GM19397 (cell line): ENCODE data around the gene PCTP.

Source experiments
- ATAC-seq: cut with Tn5 transposase; IDR thresholded peaks from one replicate; pipeline ENCODE4 v1.9.1; 2021; ENCODE audit warnings: mild to moderate bottlenecking, moderate library complexity; ENCODE audit not compliant: unreplicated experiment

The PCTP gene

GRCh38 chr17:55751720-55752250 is 934 bp downstream of the PCTP start:
- ATAC-seq: no peak

DNA sequence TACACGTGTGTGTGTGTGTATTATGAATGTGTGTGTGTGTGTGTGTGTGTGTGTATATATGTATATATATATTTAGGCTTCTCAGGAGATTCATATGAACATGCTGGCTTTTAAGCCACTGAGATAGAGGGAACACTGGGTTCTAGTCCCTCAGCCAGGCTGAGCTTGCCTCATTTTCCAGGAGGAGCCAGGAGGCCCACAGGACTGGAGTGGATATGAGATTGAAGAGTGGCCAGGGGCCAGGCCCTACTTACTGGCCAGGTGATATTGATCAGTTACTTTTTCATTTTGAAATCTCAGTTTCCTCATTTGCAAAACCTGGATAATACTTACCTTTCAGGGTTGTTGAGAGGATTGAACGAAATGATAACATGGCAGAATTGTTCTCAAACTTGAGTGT is 5.8 kb downstream of the PCTP start:
- no peak for ATAC-seq

- no peak for ATAC-seq
Observed at GRCh38 chr17:55757659-55758058, 6.8 kb downstream of the PCTP start.

DNA sequence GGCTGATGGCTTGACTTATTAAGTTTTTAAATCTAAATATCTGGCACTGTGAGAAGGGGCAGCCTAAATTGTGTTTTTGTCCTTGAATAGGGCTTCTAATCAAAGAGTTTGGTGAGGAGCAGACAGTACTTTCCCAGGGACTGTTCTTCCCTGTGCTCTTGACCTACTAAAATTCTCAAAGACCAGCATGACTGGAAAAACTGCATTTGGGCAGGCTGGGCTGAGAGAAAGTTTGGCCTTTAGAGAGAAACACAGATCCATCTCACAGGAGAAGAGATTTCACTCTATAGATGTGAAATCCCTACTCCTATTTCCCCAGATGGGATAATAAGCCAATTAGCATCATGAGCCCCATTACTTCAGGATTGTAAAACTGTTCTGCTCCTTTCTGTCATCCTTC is 7.3 kb downstream of the PCTP start:
- no peak for ATAC-seq

DNA sequence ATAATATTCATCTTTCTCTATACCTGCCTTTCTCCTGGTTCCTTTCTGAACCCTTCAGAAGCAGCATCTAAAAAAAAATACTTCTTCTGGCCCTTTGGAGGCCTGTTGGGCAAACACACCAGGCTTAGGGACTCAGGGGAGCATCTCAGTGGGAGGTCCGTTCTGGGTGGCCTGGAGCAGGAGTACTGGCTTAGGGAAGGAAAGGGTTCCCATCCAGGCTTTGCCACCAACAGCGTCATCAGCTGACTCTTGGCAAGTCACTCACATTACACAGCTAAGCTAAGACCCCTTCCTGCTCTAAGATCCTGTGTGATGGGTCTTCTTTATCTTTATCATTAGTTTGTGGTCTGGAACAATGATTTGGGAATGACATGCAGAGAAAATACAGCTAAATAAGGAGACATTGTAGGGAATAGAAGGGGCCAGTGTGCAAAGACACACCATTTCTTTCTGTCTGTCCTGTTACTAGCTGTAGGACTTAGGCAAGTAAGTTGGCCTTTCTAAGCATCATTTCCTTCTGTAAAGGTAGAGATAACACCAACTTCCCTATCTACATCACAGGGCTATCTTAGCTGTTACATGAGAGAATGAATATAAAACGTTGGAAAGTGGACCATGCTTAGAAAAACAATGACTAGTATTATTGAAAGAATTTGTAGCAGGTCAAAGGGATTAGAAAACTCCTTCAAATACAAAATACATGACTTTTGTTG is 9.9 kb downstream of the PCTP start:
- ATAC-seq: no peak

- ATAC-seq: no peak
Observed at GRCh38 chr17:55762086-55762858, 11.4 kb downstream of the PCTP start.

DNA sequence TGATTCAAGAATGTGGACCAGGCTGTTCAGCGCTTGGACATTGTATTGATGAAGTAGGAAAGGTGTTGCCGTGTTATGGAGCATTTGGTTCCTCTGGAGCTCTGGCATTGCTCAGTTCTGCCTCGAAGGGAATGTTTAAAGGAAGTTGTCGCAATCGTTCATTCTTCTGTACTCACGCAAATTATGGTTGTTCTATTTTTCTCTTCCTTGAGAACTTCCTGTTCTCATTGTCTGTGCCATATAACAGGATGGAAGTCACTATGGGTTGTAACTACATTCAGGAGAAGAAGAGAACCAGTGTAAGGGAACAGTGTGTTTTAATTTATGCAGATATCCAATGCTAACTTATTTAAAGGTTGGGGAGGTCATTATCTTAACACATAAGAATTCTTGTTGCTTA is 13.0 kb downstream of the PCTP start:
- no peak for ATAC-seq

GRCh38 chr17:55764610-55765009 is 13.8 kb downstream of the PCTP start:
- no peak for ATAC-seq

GRCh38 chr17:55765472-55765871 is 14.6 kb downstream of the PCTP start:
- ATAC-seq: no peak

DNA sequence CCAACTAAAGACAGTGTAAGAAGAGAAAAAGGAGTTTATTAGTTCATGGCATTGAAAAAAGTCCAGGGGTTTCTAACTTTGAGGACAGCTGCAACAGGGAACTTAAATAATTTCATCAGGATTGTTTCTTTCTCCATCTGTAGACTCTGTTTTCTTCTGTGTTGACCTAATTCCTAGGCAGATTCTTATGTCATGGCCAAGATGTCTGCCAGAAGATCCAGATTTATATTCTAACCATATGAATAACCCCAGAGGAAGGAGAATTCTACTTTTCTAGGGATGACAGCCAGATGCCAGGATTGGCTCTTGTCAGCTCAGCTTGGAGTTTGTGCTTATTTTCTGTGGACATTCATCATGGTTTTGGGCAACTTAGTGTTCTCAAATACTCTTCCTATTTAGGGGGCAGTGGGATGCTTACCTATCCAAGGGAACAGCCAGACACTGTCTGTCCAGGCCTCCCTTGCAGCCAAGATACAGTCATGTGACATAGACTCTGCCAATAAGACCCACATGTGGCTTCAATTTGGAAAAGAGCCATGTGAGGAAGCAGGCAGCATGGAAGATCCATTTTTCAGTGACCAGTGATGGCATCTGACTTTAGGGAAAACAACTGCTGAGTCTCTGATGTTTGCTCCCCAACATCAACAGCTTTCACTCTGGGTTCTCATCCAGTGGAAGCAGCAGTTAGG is 18.2 kb downstream of the PCTP start:
- no peak for ATAC-seq

DNA sequence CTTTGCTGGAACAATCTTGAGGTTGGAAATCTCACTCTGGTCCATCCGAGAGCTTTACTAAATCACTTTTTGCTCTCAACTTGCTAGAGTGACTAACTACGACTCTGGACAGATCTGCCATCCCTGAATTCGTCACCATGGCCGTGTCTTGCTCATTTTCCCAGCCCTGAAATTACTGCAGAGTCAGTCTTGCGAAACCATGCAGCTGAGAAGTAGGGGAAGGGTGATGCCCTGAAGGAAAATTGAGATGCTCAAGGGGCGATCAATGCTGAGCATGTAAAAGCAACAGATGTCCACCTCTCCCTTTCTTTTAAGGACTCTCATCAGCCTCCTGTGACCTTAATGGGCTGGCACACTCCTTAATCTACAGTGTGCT is 18.8 kb downstream of the PCTP start:
- ATAC-seq: no peak

GRCh38 chr17:55770196-55770870 is 19.5 kb downstream of the PCTP start:
- ATAC-seq: no peak

GRCh38 chr17:55772086-55772485 is 21.2 kb downstream of the PCTP start:
- ATAC-seq: no peak

- ATAC-seq: no peak
Observed at GRCh38 chr17:55773671-55774070, 22.8 kb downstream of the PCTP start.

DNA sequence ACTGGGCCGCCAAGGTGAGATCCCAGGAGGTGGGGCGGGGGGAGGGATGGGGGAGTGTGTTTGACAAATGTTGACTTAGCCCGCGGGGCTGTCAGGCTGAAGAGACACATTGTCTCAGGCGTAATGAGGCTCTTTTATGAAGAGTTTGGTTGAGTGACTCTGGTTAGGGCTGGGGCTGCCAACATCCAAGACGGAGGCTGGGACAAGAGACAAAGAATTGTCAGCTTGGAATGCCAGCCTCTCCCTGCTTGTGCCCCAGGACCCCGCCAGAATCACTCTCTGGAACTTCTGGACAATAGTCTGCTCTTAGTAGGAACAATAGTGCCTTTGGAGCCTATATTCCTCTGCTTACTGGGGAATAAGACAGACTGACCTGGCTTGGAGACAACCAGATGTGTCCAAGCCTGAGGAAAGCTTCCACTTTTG is 24.0 kb downstream of the PCTP start:
- no peak for ATAC-seq

GRCh38 chr17:55776271-55776670 is 25.4 kb downstream of the PCTP start:
- ATAC-seq: no peak

DNA sequence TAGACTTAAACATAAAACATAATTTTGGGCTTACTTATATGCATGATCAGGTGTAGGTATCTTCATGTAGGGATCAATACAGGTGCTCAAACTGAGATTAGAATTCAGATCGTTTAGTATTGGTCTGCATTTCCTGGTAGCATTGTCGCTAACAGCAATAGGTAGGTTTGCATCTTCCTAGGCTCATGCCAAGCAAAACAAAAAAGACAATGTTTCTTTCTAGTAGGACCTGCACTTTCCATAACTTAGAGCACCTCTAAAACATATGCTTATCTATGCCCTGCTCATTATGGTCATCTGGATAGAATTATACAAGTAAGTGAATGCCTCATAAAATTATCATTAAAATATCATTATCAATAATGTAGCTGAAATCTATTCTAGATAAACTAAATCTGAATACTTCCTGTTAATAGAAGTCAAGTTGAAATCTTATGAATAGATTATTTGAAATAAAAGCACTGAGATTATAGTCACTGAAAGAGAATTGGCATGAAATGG is 26.7 kb downstream of the PCTP start:
- no peak for ATAC-seq

DNA sequence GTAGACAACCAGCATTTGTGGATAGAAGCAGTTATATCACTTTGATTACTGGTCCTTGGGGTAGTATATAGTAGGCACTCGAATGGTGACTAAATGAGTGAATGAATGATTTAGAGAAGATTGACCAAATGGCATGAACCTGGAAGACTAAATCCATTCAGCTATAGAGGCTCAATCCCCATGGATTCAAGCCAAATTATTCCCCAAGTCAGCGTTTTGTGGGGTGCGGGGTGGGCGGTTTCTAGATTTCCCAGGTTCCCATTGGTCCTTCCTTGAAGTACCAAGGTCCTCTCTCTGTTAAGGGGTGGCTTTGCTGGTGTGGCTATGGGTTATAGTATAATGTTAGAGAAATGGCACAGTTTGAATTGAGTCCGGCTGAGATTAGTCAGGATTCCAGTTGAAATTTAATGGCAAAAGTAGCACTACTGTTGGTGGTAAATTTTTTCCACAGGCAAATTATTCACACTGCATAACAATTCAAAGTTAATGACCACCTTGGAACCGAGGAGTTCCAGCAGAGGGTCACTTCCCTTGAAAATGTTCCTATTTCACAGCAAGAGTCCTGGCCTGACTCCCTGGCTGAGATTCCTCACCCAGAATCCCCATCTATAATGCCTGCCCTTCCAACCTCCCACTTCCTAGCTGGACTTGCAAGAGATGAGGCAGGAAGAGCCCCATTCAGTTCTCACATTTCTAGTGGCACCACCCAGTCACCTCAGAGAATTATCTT is 27.7 kb downstream of the PCTP start:
- ATAC-seq: no peak

DNA sequence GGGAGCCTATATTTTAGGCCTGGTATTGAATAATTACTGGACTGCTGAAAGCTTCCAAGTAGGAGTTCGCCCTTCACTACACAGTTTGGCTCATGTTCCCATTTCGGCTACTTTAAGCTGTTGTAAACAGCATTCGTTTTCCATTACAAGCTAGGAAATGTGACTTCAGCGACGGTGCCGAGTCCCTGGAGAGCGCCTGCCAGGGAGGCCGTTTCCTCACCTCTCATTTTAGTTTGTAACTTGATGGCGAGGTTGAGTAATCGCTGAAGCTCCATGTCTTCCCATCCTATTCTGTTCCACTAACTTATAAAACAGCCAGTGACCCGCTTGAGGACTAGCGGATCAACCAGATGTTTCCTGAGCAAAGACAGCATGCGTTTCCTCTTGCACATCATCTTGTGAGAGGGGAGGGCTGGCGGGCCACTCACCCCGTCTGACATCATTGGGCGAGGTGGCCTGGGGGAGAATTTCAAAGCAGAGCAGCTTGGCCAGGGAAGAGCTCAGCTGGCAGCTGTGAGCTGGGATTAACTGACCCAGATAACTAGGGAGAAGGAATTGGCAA is 32.9 kb downstream of the PCTP start:
- ATAC-seq: no peak

DNA sequence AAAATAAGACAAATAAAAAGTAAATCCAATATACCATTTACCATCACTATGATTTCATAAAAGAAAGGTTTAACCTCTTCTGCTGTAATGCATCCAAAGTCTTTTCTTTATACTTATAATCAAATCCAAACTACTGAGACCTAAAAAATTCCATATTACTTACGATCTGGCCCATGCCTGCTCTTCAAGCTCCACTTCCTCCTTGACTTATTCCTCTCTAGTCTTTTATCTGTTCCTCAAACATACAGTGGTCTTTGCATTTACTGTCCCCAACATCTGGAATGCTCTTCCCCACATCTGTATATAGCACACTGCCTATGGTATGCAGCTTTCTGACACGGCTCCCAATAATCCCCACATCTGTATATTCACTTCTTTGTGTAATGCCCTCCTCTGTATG is 33.8 kb downstream of the PCTP start:
- no peak for ATAC-seq
